MCF 10A (cell line): ENCODE measurements around the gene FSTL3. TPM values are rescaled to one million over a fixed set of nuclear protein-coding genes. Genes with fewer than 3 reads are reported as not detected.
A peak's percentile ranks its signal among the peaks of the same experiment; 100 is the strongest.
"Not testable (repeated sequence)": the region's sequence is repeated elsewhere in the genome, so short reads cannot be mapped to it uniquely, and the experiment has no call there.

ENCODE experiments used
- Bru-seq: library from RNA; stranded (reverse); fragments of 400-500 nt; gene quantifications from one replicate; lab custom pipeline; 2021; lab: Mats Ljungman, UMichigan
- BruChase-seq, 2 experiments: library from RNA; stranded (reverse); fragments of 400-500 nt; gene quantifications; one replicate each; lab custom pipeline; 2021; lab: Mats Ljungman, UMichigan
- BruUV-seq: library from RNA; stranded (reverse); fragments of 400-500 nt; replicated peaks from 2 replicates; lab custom pipeline; 2021; lab: Mats Ljungman, UMichigan
- CTCF ChIA-PET: fragments of 300-600 bp; sonication (Branson Sonifier 250); formaldehyde crosslinking; extraction: SDS; loops from one replicate; lab custom pipeline; 2021; ENCODE audit warnings: antibody characterized with exemption, inconsistent platforms; lab: Yijun Ruan, JAX
- POLR2A ChIA-PET: fragments of 300-600, 350-650 bp; sonication (Branson Sonifier 250); formaldehyde crosslinking; extraction: SDS; loops from one replicate; lab custom pipeline; 2020; ENCODE audit warnings: antibody characterized with exemption, inconsistent platforms; lab: Yijun Ruan, JAX
- DNase-seq: peaks from one replicate; pipeline ENCODE4 v3.0.0-alpha.2; 2018; ENCODE audit not compliant: unreplicated experiment
- H3K27ac Mint-ChIP-seq: one replicate; pipeline ENCODE4 v1.8.0; 2022; ENCODE audit warnings: mild to moderate bottlenecking, low read depth, mixed read lengths; ENCODE audit not compliant: unreplicated experiment
- H3K27me3 Mint-ChIP-seq: one replicate; pipeline ENCODE4 v1.8.0; 2022; ENCODE audit warnings: mixed read lengths; ENCODE audit not compliant: insufficient read depth, unreplicated experiment
- H3K36me3 Mint-ChIP-seq: one replicate; pipeline ENCODE4 v1.8.0; 2022; ENCODE audit warnings: mild to moderate bottlenecking, moderate library complexity, mixed read lengths; ENCODE audit not compliant: insufficient read depth, unreplicated experiment
- H3K4me1 Mint-ChIP-seq: one replicate; pipeline ENCODE4 v1.8.0; 2022; ENCODE audit warnings: mixed read lengths; ENCODE audit not compliant: insufficient read depth, unreplicated experiment
- H3K4me3 Mint-ChIP-seq: one replicate; pipeline ENCODE4 v1.8.0; 2022; ENCODE audit warnings: mild to moderate bottlenecking, moderate library complexity, mixed read lengths; ENCODE audit not compliant: unreplicated experiment
- H3K9me3 Mint-ChIP-seq: one replicate; pipeline ENCODE4 v1.8.0; 2022; ENCODE audit warnings: mixed read lengths; ENCODE audit not compliant: unreplicated experiment
- CTCF ChIP-seq: fragments of 200-600 bp; IDR thresholded peaks from one replicate; pipeline ENCODE4 v1.8.0; 2022; ENCODE audit warnings: antibody characterized with exemption, mild to moderate bottlenecking; ENCODE audit not compliant: unreplicated experiment
- intact Hi-C: fragments of 100-400 bp; cut with micrococcal nuclease; formaldehyde crosslinking; loops from 2 replicates; pipeline ENCODE4 v1.14.1; 2022
- long read RNA-seq: library from polyadenylated mRNA; stranded (forward); transcript quantifications from one replicate; pipeline ENCODE4 v2.0.0, GENCODE V29; 2022
- total RNA-seq: library from RNA; stranded (reverse); gene quantifications from 2 replicates; pipeline ENCODE4 v1.2.3, GENCODE V29; 2022

FSTL3 gene
- 172 and 183 TPM in 2 replicates for total RNA-seq
- percentile 74 among the genes with signal in this experiment for Bru-seq, nascent RNA
- BruChase-seq, experiment 1, labeled RNA remaining after a 6-hour chase, result percentile 97 among the genes with signal in this experiment
- BruChase-seq, experiment 2, labeled RNA remaining after a 2-hour chase, result percentile 95 among the genes with signal in this experiment
- long read RNA-seq, transcript FSTL3-201 (5 exons, 2,542 nt), result major isoform, 183 of 245 reads
- long read RNA-seq, partial matches to known transcripts, result 21 of 245 reads
- long read RNA-seq, other reads (novel, unspliced or antisense), result 40 of 245 reads

- no peaks in the 10 kb centered on the region for H3K9me3 Mint-ChIP-seq
- CTCF ChIA-PET, result interaction anchor here (1.6 kb wide), 1 partner anchor 13 kb away, joined by 7 read pairs; the partner anchor contains the start of gene RNF126
- peaks cover 31% of the 10 kb centered on the region for H3K36me3 Mint-ChIP-seq
- no peaks in the 10 kb centered on the region for H3K27me3 Mint-ChIP-seq
- peak within 1 kb of the TSS; percentile 79 for H3K27ac Mint-ChIP-seq
- POLR2A ChIA-PET, result interaction anchor here (0.5 to 6.8 kb wide), 17 partner anchors 10 to 308 kb away, joined by 3 to 49 read pairs (median 4); partner anchors contain the start of genes CDC34, CFD, MISP and PTBP1
- peak within 1 kb of the TSS; percentile 65 for H3K4me3 Mint-ChIP-seq
- BruUV-seq, result TSS peak; percentile 46
- no peak for TF ChIP-seq CTCF
- H3K4me1 Mint-ChIP-seq, result peaks cover 13% of the 10 kb centered on the region
- DNase-seq, result no peak
- intact Hi-C loops, result loop anchor here (5.0 kb wide), 1 partner anchor 76 kb away; the partner anchor contains the start of gene MISP
Observed at GRCh38 chr19:676339-677105, at the start of gene FSTL3. TSS of gene FSTL3 (plus strand) at chr19:676392. CDS start at chr19:676424, 32 bp downstream.

GRCh38 chr19:626566-626965 lies 49.6 kb upstream of the FSTL3 start:
- peaks cover 44% of the 10 kb centered on the region for H3K36me3 Mint-ChIP-seq
- H3K4me3 Mint-ChIP-seq, BruUV-seq: not testable (repeated sequence)

GRCh38 chr19:628168-628567 lies 48.0 kb upstream of the FSTL3 start:
- H3K9me3 Mint-ChIP-seq, result no peaks in the 10 kb centered on the region

More at GRCh38 chr19:626566-626965, 49.6 kb upstream of the FSTL3 start:
- H3K27me3 Mint-ChIP-seq, H3K27ac Mint-ChIP-seq, intact Hi-C loops, DNase-seq, H3K9me3 Mint-ChIP-seq, H3K4me1 Mint-ChIP-seq, CTCF ChIA-PET: not testable (repeated sequence)
- POLR2A ChIA-PET, result interaction anchor here (1.1 to 1.9 kb wide), 2 partner anchors 9 to 14 kb away, joined by 3 to 4 read pairs; no protein-coding TSS in a partner anchor

GRCh38 chr19:629515-629914 lies 46.7 kb upstream of the FSTL3 start:
- H3K27me3 Mint-ChIP-seq, H3K27ac Mint-ChIP-seq, intact Hi-C loops, DNase-seq, H3K9me3 Mint-ChIP-seq, BruUV-seq, H3K4me1 Mint-ChIP-seq, H3K4me3 Mint-ChIP-seq: not testable (repeated sequence)
- ChIA-PET CTCF (interaction anchor here (0.6 kb wide), 1 partner anchor 42 kb away, joined by 3 read pairs; no protein-coding TSS in a partner anchor), POLR2A (interaction anchor here (0.6 to 1.1 kb wide), 2 partner anchors 17 to 58 kb away, joined by 3 read pairs; partner anchors contain the start of gene BSG)
- H3K36me3 Mint-ChIP-seq, result peaks cover 42% of the 10 kb centered on the region

More at GRCh38 chr19:628168-628567, 48.0 kb upstream of the FSTL3 start:
- peaks cover 49% of the 10 kb centered on the region for H3K36me3 Mint-ChIP-seq
- peaks cover 5% of the 10 kb centered on the region for H3K4me1 Mint-ChIP-seq
- intact Hi-C loops, result no loop called here
- CTCF ChIA-PET, result interaction anchor here (0.6 to 1.0 kb wide), 4 partner anchors 35 to 103 kb away, joined by 3 read pairs; partner anchors contain the start of gene RNF126
- BruUV-seq, result no TSS peak
- no peak overlapping the region for H3K4me3 Mint-ChIP-seq
- no peaks in the 10 kb centered on the region for H3K27me3 Mint-ChIP-seq
- no peak overlapping the region for H3K27ac Mint-ChIP-seq
- peak; percentile 14 for TF ChIP-seq CTCF
- POLR2A ChIA-PET, result interaction anchor here (0.9 to 1.1 kb wide), 2 partner anchors 29 to 56 kb away, joined by 3 to 4 read pairs; partner anchors contain the start of gene BSG
- no peak for DNase-seq
